GM18858 (cell line): ENCODE results near the gene PLA2G6.

Experiments used
- ATAC-seq: cut with Tn5 transposase; IDR thresholded peaks from one replicate; pipeline ENCODE4 v1.9.1; 2021; ENCODE audit not compliant: unreplicated experiment

Gene PLA2G6

GRCh38 chr22:38112381-38112780 lies 69.2 kb downstream of the PLA2G6 start:
- no peak for ATAC-seq

DNA sequence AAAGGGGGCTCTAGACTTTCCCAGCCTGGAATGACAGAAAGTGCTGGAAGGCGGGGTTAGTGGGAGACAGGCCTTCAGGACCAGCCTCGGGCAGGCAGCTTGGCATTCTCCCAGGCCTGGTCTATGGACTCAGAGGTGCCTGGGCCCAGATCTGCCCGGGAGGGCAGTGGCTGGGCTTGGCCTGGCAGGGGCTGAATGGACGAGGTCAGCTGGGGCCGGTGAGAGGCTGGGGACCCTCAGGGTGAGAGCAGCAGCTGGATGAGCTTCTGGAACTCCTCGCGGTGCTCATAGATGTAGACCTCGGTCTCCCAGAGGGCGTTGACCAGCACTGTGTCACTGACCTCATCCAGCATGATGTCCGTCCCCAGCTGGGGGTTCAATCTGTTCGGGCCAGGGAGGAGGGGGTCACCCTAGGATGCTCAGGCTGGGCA lies 69.7 kb downstream of the PLA2G6 start:
- ATAC-seq = no peak

- no peak for ATAC-seq
Observed at GRCh38 chr22:38110863-38111852, 70.5 kb downstream of the PLA2G6 start.

DNA sequence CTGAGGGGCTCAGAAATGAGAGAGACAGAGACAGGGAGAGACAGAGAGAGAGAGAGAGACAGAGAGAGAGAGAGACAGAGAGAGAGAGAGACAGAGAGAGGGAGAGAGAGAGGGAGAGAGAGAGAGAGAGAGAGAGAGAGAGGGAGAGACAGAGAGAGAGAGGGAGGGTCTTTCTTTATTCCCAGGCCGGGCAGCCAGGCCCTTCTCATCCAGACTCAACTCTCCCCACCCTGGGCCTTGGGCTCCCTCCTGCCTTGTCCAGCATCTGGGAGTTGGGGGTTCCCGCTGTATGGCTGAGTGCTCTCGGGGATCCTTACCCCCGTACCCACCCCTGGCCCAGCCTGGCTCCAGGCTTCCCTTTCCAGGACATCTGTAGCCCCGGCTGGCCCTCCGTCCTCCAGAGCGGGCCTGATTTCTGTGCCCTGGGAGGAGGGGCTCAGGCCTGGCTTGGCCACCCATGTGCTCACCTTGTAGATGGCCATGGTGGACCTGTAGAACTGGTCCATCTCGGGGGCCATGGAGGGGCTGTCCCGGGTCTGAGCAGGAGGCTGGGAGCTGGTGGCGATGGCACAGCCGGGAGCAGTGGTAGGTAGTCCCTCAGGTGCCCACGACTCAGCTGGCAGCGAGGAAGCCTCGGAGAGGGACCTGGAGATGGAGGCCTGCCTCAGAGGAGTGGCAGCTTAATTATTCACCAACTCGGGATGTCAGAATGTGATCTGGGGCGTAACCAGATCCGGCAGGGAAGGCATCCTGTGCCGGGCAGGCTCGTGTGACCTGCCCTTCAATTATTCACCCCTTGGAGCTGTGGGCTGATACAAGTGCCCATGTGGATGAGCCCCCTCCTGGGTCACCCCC lies 71.4 kb downstream of the PLA2G6 start, which contains the start of gene BAIAP2L2:
TSS of gene BAIAP2L2 (minus strand) at position 677 of the 855 bp plus-strand sequence. CDS start at position 518, 159 bp downstream.
- no peak for ATAC-seq

GRCh38 chr22:38109371-38110001 lies 72.1 kb downstream of the PLA2G6 start:
- ATAC-seq = no peak

- ATAC-seq = no peak
Observed at GRCh38 chr22:38108561-38109319, 72.9 kb downstream of the PLA2G6 start.

DNA sequence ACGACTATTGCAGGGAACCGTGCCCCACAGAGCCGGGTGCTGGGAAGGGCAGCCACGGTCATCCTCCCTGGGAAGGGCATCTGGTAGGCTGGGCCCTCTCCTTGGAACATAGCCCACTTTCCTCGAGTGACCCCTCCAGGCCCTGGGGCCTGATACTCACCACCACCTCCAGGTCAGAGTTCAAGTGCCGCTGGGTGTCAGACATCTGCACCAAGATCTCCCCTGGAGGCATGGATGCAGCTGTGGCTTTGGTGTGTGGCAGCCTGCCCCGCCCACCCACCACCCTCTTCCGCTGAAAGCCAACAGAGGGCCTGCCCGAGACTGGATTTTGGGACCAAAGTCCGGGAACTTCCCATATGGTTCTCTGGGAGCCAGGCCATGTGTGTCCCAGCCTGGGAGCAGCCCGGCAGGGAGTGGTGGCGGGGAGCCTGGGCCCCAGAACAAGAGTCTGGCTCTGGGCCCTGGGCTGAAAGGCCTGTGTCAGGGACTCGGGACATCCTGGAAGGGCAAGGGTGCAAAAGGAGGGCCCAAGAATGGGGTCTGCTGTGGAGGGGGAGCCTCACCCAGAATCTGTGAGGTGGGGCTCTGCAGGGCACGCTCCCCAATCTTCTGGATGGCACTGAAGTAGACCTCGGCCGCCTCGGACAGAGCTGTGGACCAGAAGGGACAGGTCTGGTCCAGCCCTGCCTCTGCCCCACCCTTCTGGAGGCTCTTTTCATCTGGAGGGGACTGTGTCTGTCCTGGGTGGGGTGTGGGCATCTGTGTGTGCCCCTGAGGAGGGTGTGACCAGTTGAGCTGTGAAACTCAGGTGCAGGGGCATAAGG lies 73.7 kb downstream of the PLA2G6 start:
- no peak for ATAC-seq

- no peak for ATAC-seq
Observed at GRCh38 chr22:38106814-38107578, 74.6 kb downstream of the PLA2G6 start.

- no peak for ATAC-seq
Observed at GRCh38 chr22:38104084-38104483, 77.5 kb downstream of the PLA2G6 start.

DNA sequence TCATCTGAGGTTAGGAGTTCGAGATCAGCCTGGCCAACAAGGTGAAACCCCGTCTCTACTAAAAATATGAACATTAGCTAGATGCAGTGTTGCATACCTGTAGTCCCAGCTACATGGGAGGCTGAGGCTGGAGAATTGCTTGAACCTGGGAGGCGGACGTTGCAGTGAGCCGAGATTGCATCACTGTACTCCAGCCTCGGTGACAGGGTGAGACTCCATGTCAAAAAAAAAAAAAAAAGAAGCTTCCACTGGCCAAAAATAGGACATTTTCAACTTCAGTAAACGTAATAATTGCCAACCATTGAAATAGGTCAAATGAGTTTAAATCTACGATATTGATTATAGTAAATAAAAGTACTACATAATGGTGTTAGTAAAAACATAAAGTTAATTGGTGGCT lies 78.0 kb downstream of the PLA2G6 start:
- ATAC-seq = no peak

DNA sequence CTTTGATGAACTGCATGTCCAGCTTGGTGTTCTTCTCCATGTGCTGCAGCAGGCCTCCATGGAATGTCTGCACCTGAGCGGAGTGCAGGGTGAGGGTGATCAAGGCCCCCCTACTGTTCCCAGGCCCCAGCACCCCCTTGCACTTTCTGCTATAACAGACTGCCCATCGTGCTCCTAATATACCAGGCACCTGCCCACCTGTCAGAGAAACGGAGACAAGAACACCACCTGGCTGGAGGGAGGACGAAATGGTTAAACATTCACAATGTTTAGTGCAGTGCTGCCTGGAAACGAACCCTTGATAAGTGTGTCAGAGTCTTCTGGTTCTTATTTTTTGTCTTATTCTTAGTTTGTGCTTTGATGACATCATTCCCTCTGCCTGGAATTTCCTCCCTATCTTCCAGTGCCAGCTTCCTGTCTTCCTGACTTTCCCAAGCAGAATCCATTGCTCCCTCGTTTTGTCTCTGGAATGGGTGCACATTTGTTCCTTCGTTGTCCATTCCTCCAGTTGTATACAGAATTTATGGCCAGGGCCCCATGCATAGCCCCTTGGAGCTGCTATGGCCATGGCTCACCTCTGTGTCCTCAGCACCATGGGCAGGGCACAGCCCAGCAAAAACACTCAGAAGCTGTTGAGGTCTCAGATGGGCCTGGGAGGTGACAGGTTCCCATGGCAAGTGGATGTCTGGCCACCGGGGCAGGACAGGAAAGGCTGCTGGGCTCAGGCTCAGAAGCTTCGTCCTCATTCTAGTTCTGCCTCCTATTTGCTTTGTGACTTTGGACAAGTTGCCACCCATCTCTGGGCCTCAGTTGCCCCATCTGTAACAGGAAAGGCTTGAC lies 83.0 kb downstream of the PLA2G6 start:
- no peak for ATAC-seq

GRCh38 chr22:38097557-38098409 lies 83.8 kb downstream of the PLA2G6 start:
- ATAC-seq = no peak

GRCh38 chr22:38097058-38097457 lies 84.6 kb downstream of the PLA2G6 start:
- ATAC-seq = no peak

GRCh38 chr22:38089474-38089851 lies 92.2 kb downstream of the PLA2G6 start:
- ATAC-seq = no peak

DNA sequence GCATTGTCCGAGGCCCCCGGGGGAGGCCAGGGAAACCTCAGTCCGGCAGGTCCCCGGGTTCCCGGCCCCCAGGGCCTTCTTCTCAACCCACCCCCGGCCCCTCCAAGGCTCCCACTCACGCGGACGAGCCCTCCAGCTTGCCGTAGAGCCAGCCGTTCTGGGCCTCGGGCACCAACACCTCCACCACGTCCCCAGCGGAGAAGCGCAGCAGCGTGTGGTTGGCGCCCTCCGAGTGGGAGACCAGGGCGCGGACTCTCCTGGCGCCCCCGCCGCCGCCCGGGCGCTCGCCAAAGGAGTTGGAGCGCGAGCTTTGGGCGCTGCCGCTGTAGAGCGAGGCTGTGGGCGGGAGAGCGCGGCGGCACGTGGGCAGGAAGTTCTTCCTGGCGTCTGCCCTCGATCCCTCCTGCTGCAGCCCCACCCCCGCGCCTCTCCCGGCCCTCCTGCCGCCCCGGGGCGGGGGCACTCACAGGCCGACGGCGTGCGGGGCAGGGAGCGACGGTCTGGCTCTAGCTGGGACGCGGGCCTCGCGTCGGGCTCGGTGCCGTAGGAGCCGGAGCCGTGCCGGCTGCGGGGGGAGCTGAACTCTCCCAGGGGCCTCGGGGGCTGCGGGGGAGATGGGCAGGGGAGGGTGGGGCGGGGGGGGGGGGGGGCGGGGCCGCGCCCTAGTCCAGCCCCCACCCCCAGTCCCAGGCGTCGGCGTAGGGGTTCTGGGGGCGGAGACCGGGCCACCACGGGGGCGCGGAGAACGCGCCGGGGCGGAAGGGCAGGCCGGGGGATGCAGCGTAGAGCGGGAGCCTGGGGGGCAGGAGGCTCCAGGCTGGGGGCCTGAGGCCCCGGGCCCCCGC lies 92.8 kb downstream of the PLA2G6 start:
- ATAC-seq = no peak

- ATAC-seq = no peak
Observed at GRCh38 chr22:38087855-38088254, 93.8 kb downstream of the PLA2G6 start.
